Measurements from ENCODE around the gene PLK5.
"Not testable (repeated sequence)": the region's sequence is repeated elsewhere in the genome, so short reads cannot be mapped to it uniquely, and the experiment has no call there.

The PLK5 gene

GRCh38 chr19:1507763-1508506, 15.9 kb upstream of the PLK5 start:
- peak; percentile 100 for DNase-seq (ENCODE audit: low spot score)

GRCh38 chr19:1508507-1508856, 15.4 kb upstream of the PLK5 start:
- DNase-seq (ENCODE audit: low spot score): no peak

- no peak for DNase-seq (ENCODE audit: low spot score)
These were observed 14.1 kb upstream of the PLK5 start for GRCh38 chr19:1509602-1510441.

- DNase-seq (ENCODE audit: low spot score): no peak
These were observed 13.5 kb upstream of the PLK5 start for GRCh38 chr19:1510442-1510806.

GRCh38 chr19:1510807-1511206, 13.1 kb upstream of the PLK5 start:
- no peak for DNase-seq (ENCODE audit: low spot score)

- DNase-seq (ENCODE audit: low spot score): no peak
These were observed 12.3 kb upstream of the PLK5 start for GRCh38 chr19:1511318-1512317.

- no peak for DNase-seq (ENCODE audit: low spot score)
These were observed 11.0 kb upstream of the PLK5 start, which contains the start of gene ADAMTSL5 for GRCh38 chr19:1512671-1513498. Gene ADAMTSL5, minus strand, starts transcription at chr19:1513019. Its CDS starts 2,076 bp downstream, at chr19:1510943.

GRCh38 chr19:1513499-1514294, 10.2 kb upstream of the PLK5 start:
- no peak for DNase-seq (ENCODE audit: low spot score)

- DNase-seq (ENCODE audit: low spot score): no peak
These were observed 9.6 kb upstream of the PLK5 start for GRCh38 chr19:1514295-1514661.

- DNase-seq (ENCODE audit: low spot score): no peak
These were observed 8.7 kb upstream of the PLK5 start for GRCh38 chr19:1514986-1515721.

- no peak for DNase-seq (ENCODE audit: low spot score)
These were observed 7.5 kb upstream of the PLK5 start for GRCh38 chr19:1516395-1516753.

- DNase-seq (ENCODE audit: low spot score): no peak
These were observed 5.4 kb upstream of the PLK5 start for GRCh38 chr19:1518471-1518870.

- not testable (repeated sequence) for DNase-seq (ENCODE audit: low spot score)
These were observed 4.1 kb upstream of the PLK5 start for GRCh38 chr19:1519802-1520201.

- DNase-seq (ENCODE audit: low spot score): no peak
These were observed 3.6 kb upstream of the PLK5 start for GRCh38 chr19:1520203-1520780.

- DNase-seq (ENCODE audit: low spot score): no peak
These were observed 2.2 kb upstream of the PLK5 start for GRCh38 chr19:1521636-1522035.

GRCh38 chr19:1522061-1522460, 1.8 kb upstream of the PLK5 start:
- DNase-seq (ENCODE audit: low spot score): no peak

GRCh38 chr19:1522838-1523237, 1.0 kb upstream of the PLK5 start:
- no peak for DNase-seq (ENCODE audit: low spot score)

GRCh38 chr19:1524287-1524971, 552 bp downstream of the PLK5 start:
- no peak for DNase-seq (ENCODE audit: low spot score)

GRCh38 chr19:1524972-1525325, 1.1 kb downstream of the PLK5 start:
- no peak for DNase-seq (ENCODE audit: low spot score)
